Neuron (in vitro differentiated cells): ENCODE results near the gene GPC6.

ENCODE experiments used
- H2AFZ ChIP-seq: one replicate; pipeline ENCODE4 v1.6.1; 2013; ENCODE audit warnings: low read depth, mild to moderate bottlenecking, inconsistent platforms, low read length, moderate library complexity
- H3K27me3 ChIP-seq: one replicate; pipeline ENCODE4 v1.6.1; 2013; ENCODE audit warnings: low read length; ENCODE audit not compliant: insufficient read depth
- H3K36me3 ChIP-seq: one replicate; pipeline ENCODE4 v1.6.1; 2013; ENCODE audit warnings: low read length; ENCODE audit not compliant: insufficient read depth
- H3K4me1 ChIP-seq: one replicate; pipeline ENCODE4 v1.6.1; 2013; ENCODE audit warnings: low read length; ENCODE audit not compliant: insufficient read depth
- H3K4me3 ChIP-seq: 2 replicates; pipeline ENCODE4 v1.5.1; 2013; ENCODE audit warnings: mild to moderate bottlenecking, low read length, moderate library complexity
- H3K9me3 ChIP-seq: one replicate; pipeline ENCODE4 v1.6.1; 2013; ENCODE audit warnings: low read length

GPC6 gene

DNA sequence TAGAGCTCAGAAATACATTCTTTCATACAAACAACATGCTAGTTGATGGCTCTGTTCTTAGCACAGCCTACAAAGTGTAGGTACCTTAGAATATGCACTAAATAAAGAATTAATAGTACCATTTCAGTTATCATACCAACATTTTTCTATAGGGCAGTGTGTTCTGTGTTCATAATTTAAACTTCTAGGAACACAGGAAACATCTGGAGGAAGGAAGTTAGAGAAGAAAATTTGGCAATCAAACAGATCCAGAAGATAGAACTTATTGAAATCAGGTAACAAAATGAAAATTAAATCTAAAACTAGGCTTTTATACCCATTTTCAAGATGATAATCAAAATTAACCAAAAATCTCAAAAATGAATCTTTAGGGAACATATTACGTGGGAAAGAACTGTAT lies 725.3 kb downstream of the GPC6 start:
- no peak overlapping the region for H2AFZ ChIP-seq
- H3K4me1 ChIP-seq, result peaks cover 7% of the 10 kb centered on the region
- no peak overlapping the region for H3K4me3 ChIP-seq
- no peaks in the 10 kb centered on the region for H3K27me3 ChIP-seq
- no peaks in the 10 kb centered on the region for H3K36me3 ChIP-seq
- H3K9me3 ChIP-seq, result no peaks in the 10 kb centered on the region

DNA sequence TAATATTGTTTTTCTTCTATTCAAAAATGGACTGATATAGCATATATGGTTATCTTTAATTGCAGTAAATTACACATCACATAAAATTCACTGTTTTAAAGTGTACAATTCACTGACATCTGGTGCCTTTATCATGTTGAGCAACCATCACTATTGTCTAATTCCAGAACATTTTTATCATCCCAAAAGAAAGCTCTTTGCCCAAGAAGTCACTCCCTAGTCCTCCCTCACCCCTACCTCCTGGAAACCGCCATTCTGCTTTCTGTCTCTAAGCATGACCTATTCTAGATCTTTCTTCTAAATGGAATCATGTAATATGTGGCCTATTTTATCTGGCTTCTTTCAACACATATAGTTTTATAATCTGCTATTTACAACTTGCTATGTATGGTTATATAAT lies 727.2 kb downstream of the GPC6 start:
- H3K27me3 ChIP-seq, result no peaks in the 10 kb centered on the region
- no peak overlapping the region for H2AFZ ChIP-seq
- H3K4me3 ChIP-seq, result no peak overlapping the region
- no peaks in the 10 kb centered on the region for H3K36me3 ChIP-seq
- H3K9me3 ChIP-seq, result no peaks in the 10 kb centered on the region
- peaks cover 7% of the 10 kb centered on the region for H3K4me1 ChIP-seq

DNA sequence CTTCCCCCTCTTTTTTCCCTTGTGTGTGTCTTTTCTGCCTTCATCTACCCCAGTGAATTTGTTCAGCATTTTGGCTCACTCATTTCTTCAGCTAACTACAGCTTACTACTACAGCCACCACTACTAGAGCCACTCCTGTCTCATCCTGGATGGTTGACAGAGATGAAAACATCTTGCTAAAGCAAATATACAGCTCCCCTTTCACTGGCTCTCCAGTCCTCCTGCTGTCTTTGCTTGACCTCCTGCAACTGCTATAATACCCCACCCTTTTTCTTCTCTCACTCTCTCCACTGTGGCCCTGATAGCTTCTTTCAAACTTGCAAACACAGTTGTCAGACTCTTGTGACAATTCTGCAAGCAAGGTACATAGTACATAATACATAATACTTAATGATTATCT lies 729.3 kb downstream of the GPC6 start:
- Histone ChIP-seq H3K4me3 (no peak overlapping the region), H3K36me3 (no peaks in the 10 kb centered on the region), H3K4me1 (peaks cover 7% of the 10 kb centered on the region), H3K27me3 (no peaks in the 10 kb centered on the region), H3K9me3 (no peaks in the 10 kb centered on the region), H2AFZ (no peak overlapping the region)

DNA sequence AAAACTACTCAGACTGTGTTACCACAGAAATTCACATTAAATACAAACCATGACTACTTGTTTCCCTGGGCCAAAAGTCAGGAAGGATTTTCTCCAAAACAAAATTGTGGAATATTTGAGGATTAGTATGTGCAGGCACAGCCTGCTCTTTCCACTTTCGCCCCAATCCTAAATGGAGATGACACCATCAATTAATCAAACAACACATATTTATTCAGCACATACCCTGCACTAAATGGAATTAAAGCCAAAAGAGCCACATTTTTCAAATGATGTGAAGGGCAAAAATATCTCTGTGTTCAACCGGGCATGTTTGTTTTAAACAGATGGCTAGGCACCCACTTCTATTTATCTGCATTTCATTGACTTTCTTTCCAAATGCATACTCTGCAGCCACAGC lies 729.8 kb downstream of the GPC6 start:
- H3K36me3 ChIP-seq, result no peaks in the 10 kb centered on the region
- peaks cover 7% of the 10 kb centered on the region for H3K4me1 ChIP-seq
- no peak overlapping the region for H3K4me3 ChIP-seq
- H2AFZ ChIP-seq, result no peak overlapping the region
- H3K27me3 ChIP-seq, result no peaks in the 10 kb centered on the region
- H3K9me3 ChIP-seq, result no peaks in the 10 kb centered on the region

DNA sequence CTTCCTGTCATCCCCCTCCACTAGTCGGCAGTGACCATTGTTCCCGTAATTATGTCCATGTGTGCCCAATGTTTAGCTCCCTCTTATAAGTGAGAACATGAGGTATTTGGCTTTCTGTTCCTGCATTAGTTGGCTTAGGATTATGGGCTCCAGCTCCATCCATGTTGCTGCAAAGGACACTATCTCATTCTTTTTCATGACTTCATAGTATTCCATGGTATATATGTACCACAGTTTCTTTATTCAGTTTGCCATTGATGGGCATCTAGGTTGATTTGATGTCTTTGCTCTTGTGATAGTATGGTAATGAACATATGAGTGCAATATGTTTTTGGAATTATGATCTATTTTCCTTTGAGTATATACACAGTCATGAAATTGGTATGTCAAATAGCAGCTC lies 730.8 kb downstream of the GPC6 start:
- Histone ChIP-seq H2AFZ (no peak overlapping the region), H3K4me3 (no peak overlapping the region), H3K9me3 (no peaks in the 10 kb centered on the region), H3K4me1 (peaks cover 7% of the 10 kb centered on the region), H3K27me3 (no peaks in the 10 kb centered on the region), H3K36me3 (no peaks in the 10 kb centered on the region)

DNA sequence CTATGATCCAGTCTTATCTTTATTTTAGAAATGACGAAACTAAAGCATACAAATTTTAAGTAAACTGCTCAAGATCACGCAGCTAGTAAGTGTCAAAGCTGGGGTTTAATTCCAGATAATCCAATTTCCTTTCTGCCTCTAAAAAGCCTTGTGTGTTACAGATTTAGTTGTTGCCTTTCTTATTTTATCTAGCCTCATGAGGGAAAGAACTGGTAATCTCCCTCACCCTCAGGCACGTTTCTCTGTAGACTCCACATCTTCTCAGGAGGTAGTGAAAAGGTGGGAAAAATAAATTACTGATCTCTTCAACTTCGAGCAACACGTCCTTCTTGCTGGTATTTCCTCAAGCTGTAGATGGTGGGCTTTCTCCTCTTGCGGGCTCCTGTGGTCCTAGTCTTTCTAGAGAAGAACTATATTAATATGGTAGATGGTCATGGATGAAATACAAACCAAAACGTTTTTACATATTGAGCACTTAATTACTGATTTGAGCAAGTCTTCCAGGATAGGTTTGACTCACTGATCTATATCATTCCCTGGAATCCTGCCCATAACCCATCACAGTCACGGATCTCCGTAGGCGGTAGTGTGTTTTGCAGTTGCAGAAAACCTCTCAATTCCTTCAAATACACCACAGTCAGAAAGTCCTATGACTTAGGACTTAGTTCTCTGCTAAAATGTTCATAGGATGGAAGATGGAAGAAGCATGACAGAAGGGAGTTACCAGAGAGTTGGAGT lies 733.4 kb downstream of the GPC6 start:
- no peak overlapping the region for H3K4me3 ChIP-seq
- peaks cover 15% of the 10 kb centered on the region for H3K4me1 ChIP-seq
- H3K27me3 ChIP-seq, result no peaks in the 10 kb centered on the region
- no peak overlapping the region for H2AFZ ChIP-seq
- no peaks in the 10 kb centered on the region for H3K9me3 ChIP-seq
- no peaks in the 10 kb centered on the region for H3K36me3 ChIP-seq

DNA sequence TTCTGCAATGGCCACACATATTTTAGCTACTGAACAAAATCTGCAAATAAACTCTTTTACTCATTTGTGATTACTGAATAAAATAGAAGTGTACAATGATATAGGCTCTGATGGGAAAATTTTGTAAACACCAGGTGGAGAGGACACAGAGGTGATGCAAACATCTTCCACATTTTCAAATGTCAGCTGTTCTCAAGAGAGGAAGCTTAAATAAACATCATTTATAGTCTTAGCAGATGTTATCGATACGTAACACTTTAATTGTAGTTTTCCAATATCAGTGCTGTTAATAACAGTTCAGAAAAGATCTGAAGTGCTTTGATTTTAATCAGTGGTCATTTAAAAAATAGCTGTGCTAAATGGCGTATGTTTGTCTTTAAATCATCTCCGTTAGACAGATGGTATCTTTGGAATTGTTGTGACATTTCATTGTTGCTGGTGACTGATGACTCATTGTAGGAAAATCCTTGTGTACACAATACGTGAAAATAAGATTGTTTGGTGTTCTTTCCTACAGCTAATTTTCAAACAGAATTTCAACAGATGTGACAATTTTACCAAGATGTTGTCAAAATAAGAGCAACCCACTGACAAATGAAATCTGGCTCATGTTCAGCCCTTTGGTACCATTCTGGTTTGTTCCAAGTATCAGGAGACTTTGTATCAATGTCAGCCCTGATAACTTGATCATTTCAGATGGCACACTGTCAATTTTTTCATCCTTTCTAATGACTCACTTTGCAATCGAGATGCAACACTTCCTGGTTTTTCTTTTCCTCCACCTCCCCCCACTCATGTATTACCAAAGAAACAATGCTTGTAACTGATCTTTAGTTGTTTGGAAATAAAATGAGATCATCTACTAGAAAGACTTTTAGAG lies 736.9 kb downstream of the GPC6 start:
- H3K4me1 ChIP-seq, result peaks cover 11% of the 10 kb centered on the region
- H3K36me3 ChIP-seq, result no peaks in the 10 kb centered on the region
- no peak overlapping the region for H3K4me3 ChIP-seq
- H3K27me3 ChIP-seq, result no peaks in the 10 kb centered on the region
- no peak overlapping the region for H2AFZ ChIP-seq
- peaks cover 2% of the 10 kb centered on the region for H3K9me3 ChIP-seq

DNA sequence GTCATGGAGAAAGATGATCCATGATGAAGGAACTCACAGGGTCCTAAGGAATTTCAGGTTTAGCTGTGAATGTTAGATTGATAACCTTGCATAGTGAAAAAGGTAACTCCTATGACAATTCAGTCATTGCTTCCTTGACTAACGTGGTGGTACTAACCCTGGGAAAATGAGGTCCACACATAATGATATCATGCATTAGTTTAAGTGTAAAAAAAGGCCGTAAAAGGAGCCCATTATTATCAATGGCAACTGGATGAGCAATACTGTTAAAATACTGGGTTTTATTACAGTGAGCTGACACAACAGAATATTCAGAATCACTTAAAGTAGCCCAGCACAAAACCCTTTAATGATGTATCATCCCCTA lies 737.5 kb downstream of the GPC6 start:
- no peaks in the 10 kb centered on the region for H3K36me3 ChIP-seq
- no peak overlapping the region for H2AFZ ChIP-seq
- H3K4me3 ChIP-seq, result no peak overlapping the region
- no peaks in the 10 kb centered on the region for H3K27me3 ChIP-seq
- peaks cover 2% of the 10 kb centered on the region for H3K9me3 ChIP-seq
- peaks cover 11% of the 10 kb centered on the region for H3K4me1 ChIP-seq

DNA sequence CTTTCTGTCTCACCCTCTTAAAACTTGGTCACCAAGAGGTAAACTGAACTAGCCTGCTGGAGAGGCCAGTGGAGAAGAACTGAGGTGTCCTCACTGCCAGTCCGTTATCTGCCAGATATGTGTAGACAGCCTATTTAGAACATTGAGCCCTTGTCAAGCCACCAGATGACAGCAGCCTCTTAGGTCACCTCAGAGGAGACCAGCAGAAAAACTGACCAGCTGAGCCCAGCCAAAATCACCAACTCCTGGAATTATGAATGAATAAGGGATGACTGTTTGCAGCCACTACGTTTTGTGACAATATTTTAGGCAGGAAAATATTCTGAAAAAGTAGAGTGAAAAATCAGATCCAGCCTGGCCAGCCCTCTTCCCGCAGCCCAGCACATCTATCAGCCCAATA lies 739.0 kb downstream of the GPC6 start:
- peaks cover 2% of the 10 kb centered on the region for H3K9me3 ChIP-seq
- H3K36me3 ChIP-seq, result no peaks in the 10 kb centered on the region

DNA sequence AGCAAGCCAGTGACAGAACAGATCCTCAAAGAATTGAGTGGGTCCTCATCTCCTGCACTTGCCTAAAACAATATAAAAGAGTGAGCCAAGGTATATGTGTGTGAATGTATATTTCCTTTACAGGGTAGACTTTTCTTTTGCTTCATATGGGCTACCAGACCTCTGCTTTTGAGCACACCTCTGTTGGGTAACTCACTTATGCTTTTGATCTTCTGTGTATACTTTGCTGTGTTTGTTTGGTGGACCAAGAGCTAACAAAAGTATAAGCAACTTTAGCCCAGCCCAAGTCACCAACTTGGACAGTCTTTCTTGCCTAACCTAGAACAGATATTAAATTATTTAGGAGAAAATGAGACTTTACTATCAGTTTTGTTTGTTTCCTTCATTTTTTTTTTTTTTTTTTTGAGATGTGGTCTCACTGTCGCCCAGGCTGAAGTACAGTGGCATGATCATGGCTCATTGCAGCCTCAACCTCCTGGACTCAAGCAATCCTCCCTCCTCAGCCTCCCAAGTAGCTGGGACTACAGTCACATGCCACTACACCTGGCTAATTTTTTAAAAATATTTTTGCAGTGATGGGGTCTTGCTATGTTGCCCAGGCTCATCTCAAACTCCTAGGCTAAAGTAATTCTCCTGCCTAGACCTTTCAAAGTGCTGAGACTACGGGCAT lies 739.8 kb downstream of the GPC6 start:
- H3K9me3 ChIP-seq, result peaks cover 2% of the 10 kb centered on the region
- H3K36me3 ChIP-seq, result no peaks in the 10 kb centered on the region
- H3K27me3 ChIP-seq, result no peaks in the 10 kb centered on the region
- peaks cover 11% of the 10 kb centered on the region for H3K4me1 ChIP-seq
- no peak overlapping the region for H2AFZ ChIP-seq
- H3K4me3 ChIP-seq, result no peak overlapping the region

More for the DNA sequence above, 739.0 kb downstream of the GPC6 start:
- Histone ChIP-seq H3K4me3 (no peak overlapping the region), H3K27me3 (no peaks in the 10 kb centered on the region), H3K4me1 (peaks cover 11% of the 10 kb centered on the region), H2AFZ (no peak overlapping the region)

DNA sequence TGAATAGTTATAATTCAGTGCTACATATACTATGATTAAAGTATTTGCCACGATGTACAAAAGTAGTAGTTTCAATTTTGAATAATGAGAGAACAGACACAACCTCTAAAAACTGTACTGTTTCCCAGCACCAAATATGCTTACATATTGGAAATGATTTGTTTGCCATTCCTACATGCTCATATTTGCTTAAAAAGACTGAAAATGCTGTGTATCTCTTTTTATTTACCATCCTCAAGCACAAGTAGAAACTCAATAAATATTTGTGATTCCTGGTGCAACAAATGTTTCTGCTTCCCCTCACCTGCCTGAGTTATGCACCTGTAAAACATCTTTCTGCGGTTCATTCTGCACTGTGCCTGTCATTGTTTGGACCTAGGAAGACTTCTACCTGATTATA lies 740.7 kb downstream of the GPC6 start:
- Histone ChIP-seq H2AFZ (no peak overlapping the region), H3K27me3 (no peaks in the 10 kb centered on the region), H3K4me1 (peaks cover 11% of the 10 kb centered on the region), H3K4me3 (no peak overlapping the region), H3K36me3 (no peaks in the 10 kb centered on the region), H3K9me3 (peaks cover 2% of the 10 kb centered on the region)

DNA sequence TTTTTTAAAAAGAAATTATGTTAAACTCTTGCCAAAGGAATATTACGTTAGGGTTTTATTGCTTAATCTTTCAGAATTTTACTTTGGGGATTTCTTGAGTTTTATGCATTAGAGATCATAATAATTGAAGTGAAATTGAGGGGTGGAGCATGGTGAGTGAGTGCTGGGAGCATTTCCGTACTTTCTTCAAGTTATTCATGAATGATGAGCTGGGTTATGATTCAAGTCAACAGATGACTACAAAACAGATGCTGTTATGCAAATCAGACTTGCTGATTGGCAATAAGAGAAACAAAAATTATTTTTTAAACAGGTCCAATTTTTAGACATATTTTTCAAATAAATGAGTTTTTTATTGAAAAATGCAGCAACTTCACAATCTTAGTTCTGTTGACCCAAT lies 748.6 kb downstream of the GPC6 start:
- Histone ChIP-seq H2AFZ (no peak overlapping the region), H3K27me3 (no peaks in the 10 kb centered on the region), H3K4me1 (no peaks in the 10 kb centered on the region), H3K4me3 (no peak overlapping the region), H3K36me3 (no peaks in the 10 kb centered on the region), H3K9me3 (no peaks in the 10 kb centered on the region)

DNA sequence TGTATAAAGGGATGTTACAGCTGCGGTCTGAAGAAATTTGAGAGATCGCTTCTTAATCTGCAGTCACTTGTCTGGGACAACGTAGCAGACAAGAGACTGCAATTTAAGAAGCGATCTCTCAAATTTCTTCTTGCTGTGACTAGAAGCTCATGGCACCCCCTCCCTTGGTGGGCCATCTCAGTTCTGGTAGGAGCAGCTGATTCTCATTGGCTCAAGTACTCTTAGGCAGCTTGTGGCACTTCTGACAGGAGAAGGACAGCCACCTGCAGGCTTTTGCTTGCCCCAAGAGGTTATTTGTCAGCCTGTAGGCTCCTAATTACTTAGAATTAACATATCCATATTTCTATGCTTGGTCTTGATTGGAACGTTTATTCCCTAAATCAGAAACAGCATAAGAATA lies 749.9 kb downstream of the GPC6 start:
- no peaks in the 10 kb centered on the region for H3K9me3 ChIP-seq
- H3K4me1 ChIP-seq, result no peaks in the 10 kb centered on the region
- no peak overlapping the region for H3K4me3 ChIP-seq
- H3K27me3 ChIP-seq, result no peaks in the 10 kb centered on the region
- H2AFZ ChIP-seq, result no peak overlapping the region
- H3K36me3 ChIP-seq, result no peaks in the 10 kb centered on the region
